ENCODE data around the gene PADI2. TPM values are rescaled to one million over a fixed set of nuclear protein-coding genes. Genes with fewer than 3 reads are reported as not detected.

The PADI2 gene
- total RNA-seq, 2 donors from 2014 or later, result 0.27 to 2.3 TPM

- no peaks in the 10 kb centered on the region for H3K36me3 ChIP-seq
- no peaks in the 10 kb centered on the region for H3K4me1 ChIP-seq (ENCODE audit: control insufficient read depth in 1 of 2, low read depth in 2 of 2)
- DNase-seq (ENCODE audit: low spot score) (no peak), ATAC-seq (ENCODE audit: insufficient number of reproducible peaks, low FRiP score, low read depth) (no peak)
- no peak overlapping the region for H3K27ac ChIP-seq
- H3K27me3 ChIP-seq (replicated peaks; ENCODE audit: insufficient read depth), result no peaks in the 10 kb centered on the region
- H3K4me3 ChIP-seq, result no peak overlapping the region
- TF ChIP-seq, protein P1, sequence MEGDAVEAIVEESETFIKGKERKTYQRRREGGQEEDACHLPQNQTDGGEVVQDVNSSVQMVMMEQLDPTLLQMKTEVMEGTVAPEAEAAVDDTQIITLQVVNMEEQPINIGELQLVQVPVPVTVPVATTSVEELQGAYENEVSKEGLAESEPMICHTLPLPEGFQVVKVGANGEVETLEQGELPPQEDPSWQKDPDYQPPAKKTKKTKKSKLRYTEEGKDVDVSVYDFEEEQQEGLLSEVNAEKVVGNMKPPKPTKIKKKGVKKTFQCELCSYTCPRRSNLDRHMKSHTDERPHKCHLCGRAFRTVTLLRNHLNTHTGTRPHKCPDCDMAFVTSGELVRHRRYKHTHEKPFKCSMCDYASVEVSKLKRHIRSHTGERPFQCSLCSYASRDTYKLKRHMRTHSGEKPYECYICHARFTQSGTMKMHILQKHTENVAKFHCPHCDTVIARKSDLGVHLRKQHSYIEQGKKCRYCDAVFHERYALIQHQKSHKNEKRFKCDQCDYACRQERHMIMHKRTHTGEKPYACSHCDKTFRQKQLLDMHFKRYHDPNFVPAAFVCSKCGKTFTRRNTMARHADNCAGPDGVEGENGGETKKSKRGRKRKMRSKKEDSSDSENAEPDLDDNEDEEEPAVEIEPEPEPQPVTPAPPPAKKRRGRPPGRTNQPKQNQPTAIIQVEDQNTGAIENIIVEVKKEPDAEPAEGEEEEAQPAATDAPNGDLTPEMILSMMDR (IDR thresholded peaks at IDR 0.05), result no peak
- H3K9me3 ChIP-seq, result peaks cover 8% of the 10 kb centered on the region
Observed at GRCh38 chr1:17061892-17062291, 57.4 kb downstream of the PADI2 start.

GRCh38 chr1:17061486-17061885, 57.8 kb downstream of the PADI2 start:
- Histone ChIP-seq H3K9me3 (peaks cover 8% of the 10 kb centered on the region), H3K36me3 (no peaks in the 10 kb centered on the region), H3K27ac (no peak overlapping the region), H3K4me3 (no peak overlapping the region), H3K27me3 (replicated peaks; ENCODE audit: insufficient read depth) (no peaks in the 10 kb centered on the region), H3K4me1 (ENCODE audit: control insufficient read depth in 1 of 2, low read depth in 2 of 2) (no peaks in the 10 kb centered on the region)
- no peak for DNase-seq (ENCODE audit: low spot score)
- no peak for ATAC-seq (ENCODE audit: insufficient number of reproducible peaks, low FRiP score, low read depth)
- TF ChIP-seq, protein P1 (IDR thresholded peaks at IDR 0.05), result no peak

GRCh38 chr1:17060306-17060749, 58.9 kb downstream of the PADI2 start:
- H3K9me3 ChIP-seq, result peaks cover 6% of the 10 kb centered on the region
- no peaks in the 10 kb centered on the region for H3K4me1 ChIP-seq (ENCODE audit: control insufficient read depth in 1 of 2, low read depth in 2 of 2)
- H3K27me3 ChIP-seq (replicated peaks; ENCODE audit: insufficient read depth), result no peaks in the 10 kb centered on the region
- TF ChIP-seq, protein P1 (IDR thresholded peaks at IDR 0.05), result no peak
- no peak overlapping the region for H3K4me3 ChIP-seq
- H3K27ac ChIP-seq, result no peak overlapping the region
- DNase-seq (ENCODE audit: low spot score), result no peak
- no peak for ATAC-seq (ENCODE audit: insufficient number of reproducible peaks, low FRiP score, low read depth)
- H3K36me3 ChIP-seq, result no peaks in the 10 kb centered on the region

DNA sequence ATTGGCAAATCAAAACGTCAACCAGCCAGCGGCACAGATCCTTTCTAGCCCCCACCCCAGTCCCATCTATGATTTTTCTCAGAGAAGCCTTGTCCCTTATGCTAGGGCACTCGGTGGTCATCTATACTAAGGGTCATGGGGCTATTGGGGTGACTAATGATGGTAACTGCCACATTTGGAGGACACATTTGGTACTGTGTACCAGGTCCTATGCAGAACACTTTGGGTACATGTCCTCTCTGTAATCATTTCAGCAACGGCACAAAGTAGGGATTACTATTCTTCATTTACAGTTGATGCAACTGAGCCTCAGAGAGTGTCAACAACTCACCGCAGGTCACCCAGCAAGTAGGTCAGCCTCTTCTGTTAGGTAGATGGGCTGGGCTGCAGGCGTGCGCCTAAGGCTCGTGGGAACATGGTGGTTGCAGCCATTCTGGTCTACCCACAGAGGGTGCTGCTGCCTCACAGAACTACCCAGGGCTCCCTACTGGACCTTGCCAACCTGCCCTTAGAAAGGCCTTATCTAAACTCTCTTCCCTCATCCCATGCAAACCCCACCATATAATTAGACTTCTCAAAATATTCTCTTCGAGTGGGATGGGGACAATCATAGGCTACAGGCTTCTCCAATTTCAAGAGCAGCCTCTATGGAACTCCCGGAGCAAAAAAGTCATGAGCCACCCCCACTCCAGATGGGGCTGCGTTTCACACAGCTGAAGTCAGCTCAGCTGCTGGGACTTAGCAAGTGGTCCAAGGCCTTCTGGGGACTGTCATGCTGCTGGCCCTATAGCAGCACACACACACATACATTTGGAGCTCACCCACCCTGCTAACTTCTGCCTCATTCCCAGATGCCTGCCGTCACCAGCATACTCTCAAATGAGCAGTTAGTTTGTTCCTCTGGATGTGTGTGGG, 59.6 kb downstream of the PADI2 start:
- H3K27ac ChIP-seq, result no peak overlapping the region
- no peak for DNase-seq (ENCODE audit: low spot score)
- TF ChIP-seq, protein P1 (IDR thresholded peaks at IDR 0.05), result peak; percentile 26

GRCh38 chr1:17056551-17056950, 62.7 kb downstream of the PADI2 start:
- Histone ChIP-seq H3K27me3 (replicated peaks; ENCODE audit: insufficient read depth) (no peaks in the 10 kb centered on the region), H3K36me3 (no peaks in the 10 kb centered on the region), H3K9me3 (no peaks in the 10 kb centered on the region), H3K4me1 (ENCODE audit: control insufficient read depth in 1 of 2, low read depth in 2 of 2) (peaks cover 14 to 16% of the 10 kb centered on the region in 2 donors), H3K27ac (no peak overlapping the region), H3K4me3 (no peak overlapping the region)
- ATAC-seq (ENCODE audit: insufficient number of reproducible peaks, low FRiP score, low read depth) (no peak), DNase-seq (ENCODE audit: low spot score) (no peak)
- TF ChIP-seq, protein P1 (IDR thresholded peaks at IDR 0.05), result no peak

More for the DNA sequence above, 59.6 kb downstream of the PADI2 start:
- Histone ChIP-seq H3K36me3 (no peaks in the 10 kb centered on the region), H3K27me3 (replicated peaks; ENCODE audit: insufficient read depth) (no peaks in the 10 kb centered on the region), H3K4me3 (no peak overlapping the region), H3K4me1 (ENCODE audit: control insufficient read depth in 1 of 2, low read depth in 2 of 2) (no peaks in the 10 kb centered on the region), H3K9me3 (no peaks in the 10 kb centered on the region)
- no peak for ATAC-seq (ENCODE audit: insufficient number of reproducible peaks, low FRiP score, low read depth)
